Activated CD4-positive, CD25-positive, alpha-beta regulatory T cell (primary cell): ENCODE data around the gene CCKAR.
"Not testable (repeated sequence)": the region's sequence is repeated elsewhere in the genome, so short reads cannot be mapped to it uniquely, and the experiment has no call there.

Experiments
- DNase-seq, 4 experiments: peaks; one replicate each; lab custom pipeline; 2025; lab: John Stamatoyannopoulos, UW

Gene CCKAR, protein sequence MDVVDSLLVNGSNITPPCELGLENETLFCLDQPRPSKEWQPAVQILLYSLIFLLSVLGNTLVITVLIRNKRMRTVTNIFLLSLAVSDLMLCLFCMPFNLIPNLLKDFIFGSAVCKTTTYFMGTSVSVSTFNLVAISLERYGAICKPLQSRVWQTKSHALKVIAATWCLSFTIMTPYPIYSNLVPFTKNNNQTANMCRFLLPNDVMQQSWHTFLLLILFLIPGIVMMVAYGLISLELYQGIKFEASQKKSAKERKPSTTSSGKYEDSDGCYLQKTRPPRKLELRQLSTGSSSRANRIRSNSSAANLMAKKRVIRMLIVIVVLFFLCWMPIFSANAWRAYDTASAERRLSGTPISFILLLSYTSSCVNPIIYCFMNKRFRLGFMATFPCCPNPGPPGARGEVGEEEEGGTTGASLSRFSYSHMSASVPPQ

DNA sequence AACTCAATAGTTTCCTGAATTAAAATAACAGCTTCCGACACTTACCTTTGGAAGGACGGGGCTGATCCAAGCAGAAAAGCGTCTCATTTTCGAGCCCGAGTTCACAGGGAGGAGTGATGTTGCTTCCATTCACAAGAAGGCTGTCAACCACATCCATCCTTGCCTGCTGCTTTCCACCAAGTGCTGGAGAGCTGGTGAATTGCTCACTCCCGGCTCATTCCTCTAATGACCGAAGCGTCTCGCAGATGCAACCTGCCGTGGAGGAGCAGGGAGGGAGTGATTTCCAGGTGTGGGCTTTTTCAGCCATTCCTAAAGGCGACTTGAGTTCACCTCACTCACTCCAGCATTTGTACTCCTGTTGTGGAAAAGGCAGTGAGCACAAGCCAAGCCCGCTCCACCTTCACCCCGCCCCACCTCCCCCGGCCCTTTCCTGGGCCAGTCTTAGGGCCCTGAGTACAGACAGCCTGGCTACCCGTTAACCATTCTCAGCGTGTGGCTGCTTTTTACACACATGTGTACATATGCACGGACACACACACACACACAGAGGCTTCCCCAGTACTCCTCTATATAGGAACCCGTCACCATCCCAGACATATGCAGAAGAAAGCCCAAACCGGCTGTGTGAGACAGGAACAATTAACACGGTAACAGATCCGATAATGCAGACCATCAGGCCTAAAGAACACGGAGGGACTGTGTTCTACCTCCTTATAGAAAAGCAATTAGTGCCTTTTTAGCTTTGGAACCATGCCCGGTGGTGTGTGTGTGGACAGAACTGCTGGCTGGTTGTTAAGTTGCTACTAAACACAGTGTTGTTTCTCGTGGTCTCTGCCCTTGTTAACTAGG is at the start of gene CCKAR:
TSS of gene CCKAR (minus strand) at position 374 of the 849 bp plus-strand sequence. CDS start at position 157, 217 bp downstream.
- no peak for DNase-seq

DNA sequence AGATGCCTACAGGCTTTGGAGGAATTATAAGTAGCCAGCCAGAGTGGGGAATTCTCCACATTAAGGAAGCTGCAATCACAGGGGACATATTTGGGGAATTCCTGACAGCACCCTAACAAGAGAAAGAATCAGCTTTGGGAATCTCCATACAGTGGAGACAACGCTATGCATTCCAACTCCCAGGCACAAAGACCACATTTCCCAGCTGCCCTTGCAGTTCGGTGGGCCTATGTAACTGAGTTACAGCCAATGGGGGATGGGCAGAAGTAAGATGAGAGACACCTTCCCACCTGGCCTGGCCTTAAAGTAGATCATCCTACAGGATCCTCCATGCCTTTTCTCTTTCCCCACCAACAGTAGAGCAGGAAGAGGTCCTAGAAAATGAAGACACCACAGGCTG is 43.4 kb upstream of the CCKAR start:
- no peak for DNase-seq

DNA sequence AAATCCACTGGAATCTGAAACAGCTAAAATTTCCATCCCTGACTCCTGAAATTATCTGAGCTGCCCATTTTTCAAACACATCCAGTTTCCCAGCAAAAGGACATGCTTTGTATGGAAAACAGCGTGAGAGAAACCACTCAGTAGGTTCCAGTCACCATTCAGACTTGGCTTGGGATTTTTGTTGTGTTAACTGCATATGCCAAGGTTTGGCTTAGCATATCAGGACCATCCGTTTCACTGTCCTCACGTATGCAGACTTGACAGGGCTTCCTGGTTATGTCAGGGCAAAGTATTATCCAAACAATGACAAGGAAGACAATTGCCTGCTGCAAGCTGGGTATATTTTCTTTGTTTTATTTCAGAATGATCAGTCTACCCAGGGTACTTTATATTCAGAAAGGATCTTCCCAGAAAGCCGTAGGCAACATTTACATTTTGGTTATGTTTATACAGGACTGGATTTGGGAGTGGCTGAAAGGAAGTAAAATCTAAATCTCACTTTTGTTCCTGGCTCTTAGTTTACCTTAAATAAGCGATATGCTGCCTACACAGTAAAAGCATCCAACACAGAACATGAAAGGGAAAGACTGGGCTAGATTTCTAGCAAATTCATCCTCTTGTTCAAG is 41.3 kb upstream of the CCKAR start:
- DNase-seq = no peak

DNA sequence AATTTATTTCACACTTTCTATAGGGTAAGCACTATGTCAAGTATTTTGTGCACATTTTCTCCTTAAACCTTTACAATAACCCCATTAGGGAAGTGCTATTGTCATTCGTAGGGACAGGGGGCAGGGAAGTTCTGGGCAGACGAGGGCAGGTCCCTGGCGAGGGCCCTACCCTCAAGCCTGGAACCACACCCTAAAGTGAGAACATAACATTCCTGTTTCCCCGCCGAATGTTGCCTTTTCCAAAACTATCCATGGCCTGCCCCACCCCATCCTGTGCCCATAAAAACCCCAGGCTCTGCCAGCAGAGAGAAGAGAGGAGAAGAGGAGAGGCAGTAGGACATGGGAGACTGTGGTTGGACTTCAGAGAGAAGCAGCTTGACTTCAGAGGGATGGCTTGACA is 39.8 kb upstream of the CCKAR start:
- no peak for DNase-seq

DNA sequence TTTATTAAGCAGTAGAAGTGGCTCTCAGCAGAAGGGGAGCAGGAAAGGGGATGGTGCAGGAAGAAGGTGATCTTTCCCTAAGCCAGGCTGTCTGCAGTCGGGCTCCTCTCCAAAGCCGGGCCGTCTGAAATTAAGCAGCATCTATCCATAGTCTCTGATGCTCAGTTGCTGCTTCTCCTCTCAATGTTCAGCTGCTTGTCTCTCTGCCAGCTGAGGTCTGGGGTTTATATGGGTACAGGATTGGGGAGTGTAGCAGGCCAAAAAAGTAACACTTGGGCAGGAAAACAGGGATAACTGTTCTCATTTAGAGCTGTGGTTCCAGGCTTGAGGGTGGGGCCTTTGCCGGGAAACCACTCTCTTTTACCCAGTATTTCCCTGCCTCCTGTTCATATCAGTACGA is 39.2 kb upstream of the CCKAR start:
- DNase-seq = no peak

DNA sequence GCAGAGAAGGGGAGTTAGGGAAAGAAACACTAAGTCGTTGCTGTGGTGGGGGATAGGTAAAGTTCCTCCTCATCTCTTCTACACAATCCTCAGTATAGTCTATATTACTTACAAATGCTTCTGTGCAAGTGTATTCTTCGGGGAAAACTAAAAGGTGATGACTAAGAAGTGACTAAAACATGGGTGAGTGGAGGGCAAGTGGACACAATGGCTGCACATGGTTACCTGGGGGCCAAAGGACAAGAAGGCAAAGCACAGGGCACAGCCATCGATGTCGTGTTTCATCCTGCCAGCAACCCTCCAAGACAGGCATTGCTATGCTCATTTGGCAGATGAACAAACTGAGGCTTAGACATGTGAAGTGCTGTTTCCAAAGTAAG is 35.5 kb upstream of the CCKAR start:
- DNase-seq = no peak

DNA sequence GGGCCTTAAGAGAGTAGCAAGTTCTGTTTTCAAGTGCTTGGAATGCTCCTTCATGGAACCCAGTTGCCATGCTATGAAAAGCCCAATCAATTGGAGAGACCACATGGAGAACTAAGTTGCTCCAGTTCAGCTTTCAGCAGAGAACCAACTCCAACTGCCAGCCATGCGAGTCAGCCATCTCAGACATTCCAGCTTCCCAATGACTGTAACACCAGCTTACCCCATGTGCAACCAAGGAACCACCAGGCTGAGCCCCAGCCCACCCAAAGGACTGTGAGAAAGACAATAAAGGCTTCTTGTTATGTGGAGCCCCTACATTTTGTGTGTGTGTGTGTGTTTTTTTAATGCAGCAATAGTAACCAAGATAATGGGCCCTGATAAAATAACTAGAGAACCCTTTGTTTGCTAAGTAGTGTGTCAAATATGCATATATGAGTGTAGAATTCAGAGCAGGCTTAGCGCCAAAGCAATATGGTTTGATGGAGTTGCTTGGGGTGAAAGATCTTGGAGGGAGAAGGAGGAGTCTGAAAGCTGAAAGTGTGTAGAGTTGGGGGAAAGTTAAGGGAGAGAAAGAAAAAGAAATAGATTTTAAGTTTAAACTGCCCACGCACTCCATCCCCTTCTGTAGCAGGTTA is 35.0 kb upstream of the CCKAR start:
- DNase-seq = no peak

DNA sequence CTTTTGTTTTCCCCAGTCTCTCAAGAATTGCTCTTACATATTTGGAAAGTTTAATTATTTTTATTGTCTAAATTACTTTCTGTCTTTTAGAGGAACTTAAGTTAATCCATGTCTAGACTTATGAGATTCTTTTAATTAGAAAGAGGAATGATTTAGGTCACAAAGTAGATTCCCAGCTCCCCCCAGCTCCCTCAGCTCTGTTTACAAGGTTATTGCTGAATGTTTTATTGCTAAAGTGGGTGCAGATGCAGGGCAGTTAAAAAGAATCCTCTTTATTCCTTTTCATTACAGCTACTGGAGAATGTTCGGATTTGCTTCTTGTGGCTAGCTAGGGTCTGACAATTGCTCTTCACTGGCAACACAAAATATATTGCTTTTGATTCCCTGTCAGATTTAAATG is 33.7 kb upstream of the CCKAR start:
- DNase-seq = no peak

DNA sequence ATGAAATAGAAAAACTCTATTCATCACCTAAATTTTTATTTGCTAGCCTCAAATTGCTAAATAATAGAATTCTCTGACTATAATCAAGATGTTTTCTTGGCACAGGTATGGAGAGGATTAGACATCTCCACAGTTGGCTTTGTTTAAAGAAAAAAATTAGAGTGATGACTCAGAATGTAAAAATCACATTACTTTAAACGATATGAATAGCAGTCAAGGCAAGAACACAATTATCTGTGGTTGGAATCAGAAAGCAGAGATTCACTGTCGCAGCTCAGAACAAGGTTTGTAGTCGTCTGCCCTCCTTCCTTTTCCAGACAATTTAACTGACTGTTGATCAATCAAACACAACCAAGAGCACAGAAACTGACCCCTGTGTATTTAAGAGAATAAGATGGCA is 32.2 kb upstream of the CCKAR start:
- DNase-seq = no peak

DNA sequence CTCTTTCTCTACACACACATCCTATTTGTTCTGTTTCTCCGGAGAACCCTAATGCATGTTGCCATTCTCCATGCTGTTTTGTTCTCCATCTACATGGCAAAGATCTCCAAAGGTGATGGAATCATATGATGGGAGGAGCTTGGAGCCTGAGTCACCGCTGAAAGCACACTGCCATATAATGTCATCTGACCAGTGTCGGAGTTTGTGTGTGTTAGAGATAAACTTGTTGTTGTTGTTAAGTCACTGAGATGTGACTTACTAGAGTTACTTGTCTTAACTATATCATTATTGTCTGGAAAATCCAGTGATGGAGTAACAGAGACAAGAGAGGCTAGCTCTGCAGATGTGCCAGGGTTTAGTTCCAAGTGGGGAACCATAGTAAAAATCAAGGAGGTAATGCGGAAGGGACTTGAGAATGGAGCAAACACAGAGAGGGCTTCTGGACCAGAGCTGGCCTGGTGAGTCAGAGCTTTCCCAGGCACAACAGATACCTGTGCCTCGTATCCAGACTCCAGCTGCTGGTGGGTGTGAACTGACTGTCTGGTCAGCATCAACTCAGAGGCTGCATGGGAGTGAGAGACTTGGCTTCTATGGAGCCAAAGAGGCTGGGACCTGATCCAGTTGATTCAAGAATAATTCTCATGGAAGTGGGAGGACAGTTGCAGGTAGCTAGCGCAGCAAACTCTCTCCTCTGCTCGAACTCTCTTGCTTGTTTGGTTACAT is 30.6 kb upstream of the CCKAR start:
- no peak for DNase-seq

DNA sequence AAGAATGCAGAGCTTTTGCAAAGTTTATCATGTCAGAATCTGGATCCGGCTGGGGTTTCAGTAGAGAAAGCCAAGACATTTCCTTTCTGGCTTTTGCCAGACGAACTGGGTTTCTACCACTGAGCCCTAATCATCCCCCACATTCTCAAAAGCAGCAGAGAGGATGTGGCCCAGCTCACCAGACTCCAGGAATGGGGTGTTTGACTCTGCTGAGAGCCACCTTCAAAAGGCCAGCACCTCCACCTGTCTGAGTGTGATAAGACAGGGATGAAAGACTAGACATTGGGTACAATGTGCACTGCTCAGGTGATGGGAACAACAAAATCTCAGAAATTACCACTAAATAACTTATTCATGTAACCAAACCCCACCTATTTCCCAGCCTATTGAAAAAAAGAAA is 25.7 kb upstream of the CCKAR start:
- no peak for DNase-seq

DNA sequence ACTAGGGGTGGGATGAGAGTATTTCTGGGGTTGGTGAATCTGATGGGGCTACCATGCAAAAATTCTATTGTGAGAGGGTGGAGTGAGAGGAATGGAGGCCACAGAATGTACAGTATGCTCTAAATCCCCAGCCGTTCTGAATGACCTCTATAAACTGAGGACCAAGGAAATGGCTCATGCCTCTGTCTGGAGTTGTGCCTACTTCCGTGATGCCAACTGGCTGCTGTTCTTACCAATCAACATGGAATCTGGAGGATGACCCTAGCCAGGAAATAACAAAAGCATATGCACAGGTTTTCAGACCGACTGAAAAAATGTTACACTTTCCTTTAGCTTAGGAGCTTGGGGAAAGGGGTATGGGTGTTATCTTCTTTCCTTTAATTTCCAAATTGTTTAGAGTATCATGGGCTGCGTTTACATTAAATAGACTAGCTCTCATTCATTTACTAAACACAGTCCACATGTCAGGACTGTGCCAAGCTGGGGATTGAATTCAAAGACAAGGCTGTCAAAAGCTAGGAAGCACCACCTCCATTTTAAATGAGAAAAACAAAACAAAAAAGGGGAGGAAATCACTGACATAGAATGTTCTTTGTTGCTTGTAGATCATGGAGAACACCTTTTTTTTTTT is 20.2 kb upstream of the CCKAR start:
- DNase-seq = no peak

DNA sequence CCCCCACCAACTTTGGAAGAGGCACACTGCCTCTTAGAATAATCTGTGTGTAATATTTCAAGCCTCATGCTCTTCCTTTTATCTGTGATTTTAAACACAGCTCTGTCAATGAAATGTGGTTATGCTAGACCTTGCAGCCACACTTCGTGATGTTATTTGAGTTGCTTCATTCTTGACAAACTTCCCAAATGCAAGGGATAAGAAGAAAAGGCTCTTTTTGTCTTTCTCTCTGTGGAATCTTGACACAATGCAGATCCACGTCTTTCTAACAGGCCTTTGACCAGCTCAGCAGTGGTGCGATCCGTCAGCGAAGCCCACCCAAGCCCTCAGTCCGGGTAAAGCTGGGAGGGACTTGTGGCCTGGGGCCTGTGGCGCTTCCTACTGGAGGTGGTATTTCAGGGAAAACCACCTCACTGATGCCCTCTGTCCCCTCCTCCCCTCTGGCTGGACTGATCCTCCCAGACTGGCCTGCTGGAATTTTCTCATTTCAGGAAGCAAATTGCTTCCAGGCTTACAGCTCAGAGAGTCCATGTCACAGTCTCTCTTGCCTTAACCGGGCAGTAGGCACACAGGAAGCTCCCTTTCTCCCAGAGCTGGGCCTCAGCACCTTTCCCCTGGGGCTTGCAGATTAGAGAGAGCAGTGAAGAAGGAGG is 19.5 kb upstream of the CCKAR start:
- no peak for DNase-seq

DNA sequence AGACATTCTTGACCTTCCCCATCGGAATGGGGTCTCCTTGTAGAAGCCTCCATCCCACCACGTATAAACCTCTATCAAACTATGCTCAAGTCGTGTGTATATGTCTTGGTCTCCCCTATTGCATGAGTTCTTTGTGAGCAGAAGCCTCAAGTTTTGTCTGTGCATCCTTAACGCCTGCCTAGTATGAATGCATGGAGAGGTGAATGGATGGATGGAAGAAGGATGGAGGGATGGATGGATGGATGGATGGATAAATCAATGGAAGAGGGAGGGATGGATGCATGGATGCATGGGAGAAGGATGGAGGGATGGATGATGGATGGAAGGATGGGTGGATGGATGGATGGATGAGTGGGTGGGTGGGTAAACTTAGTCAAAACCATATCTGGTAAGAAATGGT is 17.0 kb upstream of the CCKAR start:
- no peak for DNase-seq

DNA sequence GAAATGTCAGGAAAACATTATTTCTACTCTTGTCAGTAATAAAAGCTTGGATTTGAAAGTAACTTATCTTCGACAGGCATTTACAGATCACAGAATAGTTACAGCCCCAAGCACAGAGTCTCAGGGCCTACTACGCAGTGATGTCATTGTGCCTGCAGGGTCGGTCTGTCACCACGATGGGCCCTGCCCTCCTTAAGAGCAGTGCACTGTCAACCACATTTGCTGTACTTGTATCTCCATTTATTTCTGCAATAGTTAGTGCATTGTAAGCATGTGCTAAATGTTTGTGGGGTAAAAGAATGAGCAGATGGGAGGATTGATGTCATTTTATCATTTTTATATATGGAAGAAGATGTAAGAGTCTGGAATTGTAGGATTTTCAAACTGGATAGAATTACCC is 13.6 kb upstream of the CCKAR start:
- no peak for DNase-seq

DNA sequence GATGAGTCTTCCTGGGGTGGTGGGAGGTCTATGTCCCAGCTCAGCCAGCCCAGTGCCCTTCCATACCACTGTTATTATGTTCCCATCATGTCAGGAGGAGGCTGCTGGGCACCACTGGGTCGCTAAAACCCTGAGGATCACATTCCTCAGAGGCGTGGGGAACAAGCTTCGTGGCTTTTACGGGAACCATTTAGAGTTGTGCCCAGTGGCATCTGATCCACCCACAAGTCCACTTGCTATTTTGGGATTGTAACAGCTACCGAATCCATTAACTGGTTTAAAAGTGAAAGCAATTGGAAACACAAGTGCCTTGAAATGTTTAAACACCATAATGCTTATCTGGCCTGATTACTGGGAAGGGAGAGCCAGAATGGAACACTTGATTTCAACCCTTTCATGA is 13.1 kb upstream of the CCKAR start:
- DNase-seq = no peak

DNA sequence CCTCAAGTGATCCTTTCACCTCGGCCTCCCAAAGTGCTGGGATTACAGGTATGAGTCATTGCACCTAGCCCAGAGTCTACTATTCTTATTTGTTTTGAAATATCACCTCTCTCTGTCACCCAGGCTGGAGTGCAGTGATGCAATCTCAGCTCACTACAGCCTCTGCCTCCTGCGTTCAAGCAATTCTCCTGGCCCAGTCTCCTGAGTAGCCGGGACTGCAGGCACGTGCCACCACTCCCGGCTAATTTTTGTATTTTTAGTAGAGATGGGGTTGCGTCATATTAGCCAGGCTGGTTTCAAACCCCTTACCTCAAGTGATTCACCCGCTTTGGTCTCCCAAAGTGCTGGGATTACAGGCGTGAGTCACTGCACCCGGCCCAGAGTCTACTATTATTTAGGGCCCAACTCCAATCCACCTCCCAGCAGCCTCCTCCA is 10.3 kb upstream of the CCKAR start:
- DNase-seq = not testable (repeated sequence)

DNA sequence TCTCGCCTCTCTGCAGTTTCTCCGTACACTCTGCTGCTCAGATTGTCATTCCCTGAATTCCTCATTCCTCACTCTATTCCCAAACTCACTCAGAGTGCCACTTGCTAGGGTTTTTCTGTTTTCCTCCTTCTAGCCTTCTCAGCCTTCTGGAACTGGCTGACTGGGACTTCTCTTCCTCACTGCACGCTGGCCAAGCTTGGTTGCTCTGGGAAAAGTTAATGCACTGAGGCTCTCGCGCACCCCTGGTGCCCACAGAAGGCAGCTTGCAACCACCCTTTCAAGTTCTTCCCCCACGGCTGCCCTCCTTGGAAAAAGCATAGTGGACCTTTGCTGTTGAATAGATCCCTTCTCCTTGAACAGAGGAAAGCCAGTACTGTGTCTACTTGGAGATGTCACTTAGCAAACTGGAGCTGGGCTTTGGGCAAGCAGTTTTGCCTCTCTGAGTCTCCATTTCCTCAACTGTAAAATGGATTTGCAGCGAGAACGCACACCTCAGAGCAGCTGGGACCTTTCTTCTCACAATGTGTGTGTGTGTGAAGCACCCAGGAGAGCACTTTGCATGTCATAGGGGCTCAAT is 6.0 kb upstream of the CCKAR start:
- DNase-seq = no peak

DNA sequence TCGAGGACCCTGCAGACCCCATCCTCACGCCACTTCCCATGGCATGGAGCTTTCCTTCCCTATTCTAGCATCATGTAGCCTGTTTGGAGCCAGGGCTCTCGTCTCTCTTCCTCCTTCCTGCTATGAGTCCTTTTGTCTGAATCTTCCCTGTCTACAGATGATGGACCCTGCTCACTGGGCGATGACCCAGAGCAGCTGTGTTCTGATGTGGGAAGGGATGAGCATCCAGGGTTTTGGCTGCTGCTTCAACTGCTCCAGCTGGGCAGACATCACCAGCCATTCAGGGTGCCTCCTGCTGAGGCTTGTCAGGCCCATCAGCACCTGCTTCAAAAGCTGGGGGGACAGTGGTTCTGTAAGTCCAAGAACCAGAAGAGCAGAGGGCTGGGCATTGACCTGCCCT is 3.2 kb upstream of the CCKAR start:
- DNase-seq = no peak

DNA sequence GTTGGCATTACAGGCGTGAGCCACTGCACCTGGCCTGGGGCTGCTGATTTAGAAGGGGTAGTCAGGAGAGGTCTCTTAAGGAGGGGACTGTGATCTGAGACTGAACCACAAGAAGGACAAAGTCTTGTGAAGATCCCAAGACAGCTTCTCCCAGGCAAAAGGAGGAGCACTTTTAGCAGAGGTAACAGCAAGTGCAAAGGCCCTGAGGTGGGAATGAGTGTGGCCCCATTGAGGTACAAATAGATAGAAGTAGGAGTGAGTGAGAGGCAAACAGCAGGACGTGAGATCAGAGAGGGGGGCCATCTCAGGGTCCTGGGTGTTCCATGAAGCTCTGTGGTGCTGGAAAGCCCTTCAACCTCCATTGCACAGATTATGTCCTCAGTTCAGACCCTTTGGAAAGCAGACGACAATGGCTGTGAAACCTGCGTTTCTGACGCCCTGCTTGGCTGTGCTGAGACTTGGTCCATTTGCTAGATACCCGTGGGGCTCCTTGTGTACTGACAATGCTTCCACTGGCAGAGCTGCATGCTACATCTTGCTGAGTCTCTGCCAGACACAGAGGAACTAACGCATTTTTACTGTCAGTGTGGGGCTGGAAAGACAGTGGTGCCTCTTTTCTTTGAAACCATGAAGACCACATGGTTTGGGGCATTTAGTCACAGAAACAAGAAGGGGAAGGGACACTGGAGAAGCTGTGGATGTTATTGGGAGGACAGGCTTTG is 1.3 kb upstream of the CCKAR start:
- no peak for DNase-seq
